ENCODE measurements around the gene DNAH14.
"Not testable (repeated sequence)": the region's sequence is repeated elsewhere in the genome, so short reads cannot be mapped to it uniquely, and the experiment has no call there.

DNAH14 gene

GRCh38 chr1:225360119-225360518, 430.6 kb downstream of the DNAH14 start:
- DNase-seq: no peak

GRCh38 chr1:225361176-225361575, 431.7 kb downstream of the DNAH14 start:
- no peak for DNase-seq

GRCh38 chr1:225362805-225363204, 433.3 kb downstream of the DNAH14 start:
- DNase-seq: no peak

GRCh38 chr1:225364439-225364838, 435.0 kb downstream of the DNAH14 start:
- no peak for DNase-seq

- DNase-seq: no peak
Observed at GRCh38 chr1:225366018-225366417, 436.5 kb downstream of the DNAH14 start.

- DNase-seq: no peak
Observed at GRCh38 chr1:225366552-225366951, 437.1 kb downstream of the DNAH14 start.

- no peak for DNase-seq
Observed at GRCh38 chr1:225368036-225368552, 438.6 kb downstream of the DNAH14 start.

GRCh38 chr1:225371366-225372010, 442.0 kb downstream of the DNAH14 start:
- no peak for DNase-seq

- no peak for DNase-seq
Observed at GRCh38 chr1:225373155-225373554, 443.7 kb downstream of the DNAH14 start.

- no peak for DNase-seq
Observed at GRCh38 chr1:225374996-225375395, 445.5 kb downstream of the DNAH14 start.

- no peak for DNase-seq
Observed at GRCh38 chr1:225378880-225379279, 449.4 kb downstream of the DNAH14 start.

- DNase-seq: no peak
Observed at GRCh38 chr1:225380691-225381090, 451.2 kb downstream of the DNAH14 start.

- not testable (repeated sequence) for DNase-seq
Observed at GRCh38 chr1:225386860-225387259, 457.4 kb downstream of the DNAH14 start.

- DNase-seq: no peak
Observed at GRCh38 chr1:225388372-225388771, 458.9 kb downstream of the DNAH14 start.

- DNase-seq: no peak
Observed at GRCh38 chr1:225389843-225390242, 460.4 kb downstream of the DNAH14 start.

GRCh38 chr1:225396357-225396756, 466.9 kb downstream of the DNAH14 start:
- DNase-seq: no peak

- no peak for DNase-seq
Observed at GRCh38 chr1:225400968-225401367, 471.5 kb downstream of the DNAH14 start.

- no peak for DNase-seq
Observed at GRCh38 chr1:225406976-225407725, 477.7 kb downstream of the DNAH14 start.

GRCh38 chr1:225407755-225408154, 478.3 kb downstream of the DNAH14 start:
- DNase-seq: no peak

- DNase-seq: no peak
Observed at GRCh38 chr1:225408249-225408648, 478.8 kb downstream of the DNAH14 start.

- DNase-seq: no peak
Observed at GRCh38 chr1:225409051-225409450, 479.6 kb downstream of the DNAH14 start.

GRCh38 chr1:225410036-225410435, 480.6 kb downstream of the DNAH14 start:
- DNase-seq: no peak

GRCh38 chr1:225412321-225412720, 482.8 kb downstream of the DNAH14 start:
- DNase-seq: no peak

GRCh38 chr1:225412803-225413351, 483.4 kb downstream of the DNAH14 start:
- no peak for DNase-seq
